Activated CD4-positive, alpha-beta memory T cell treated with anti-CD3 and anti-CD28 coated beads, Interleukin-2, amount 10 ng/mL, durations not matched to agents 7 days and 5 days (primary cell): ENCODE data around the gene ZNHIT6. TPM values are rescaled to one million over a fixed set of nuclear protein-coding genes. Genes with fewer than 3 reads are reported as not detected.

Experiments
- CTCF ChIA-PET: fragments of 350-600 bp; sonication (Branson Sonifier 250); formaldehyde crosslinking; loops from one replicate; lab custom pipeline; 2021; ENCODE audit warnings: antibody characterized with exemption, inconsistent platforms; lab: Charles Lee
- POLR2A ChIA-PET: fragments of 350-600 bp; sonication (Branson Sonifier 250); formaldehyde crosslinking; loops from one replicate; lab custom pipeline; 2021; ENCODE audit warnings: antibody characterized with exemption; lab: Charles Lee
- DNase-seq: peaks from one replicate; pipeline ENCODE4 v3.0.0-alpha.2; 2020
- H3K27ac Mint-ChIP-seq: one replicate; pipeline ENCODE4 v1.8.0; 2021; ENCODE audit warnings: mild to moderate bottlenecking, mixed read lengths
- H3K27me3 Mint-ChIP-seq: one replicate; pipeline ENCODE4 v1.8.0; 2021; ENCODE audit warnings: mixed read lengths
- H3K36me3 Mint-ChIP-seq: one replicate; pipeline ENCODE4 v1.8.0; 2021; ENCODE audit warnings: low read depth, mixed read lengths
- H3K4me1 Mint-ChIP-seq: one replicate; pipeline ENCODE4 v1.8.0; 2021; ENCODE audit warnings: mixed read lengths
- H3K4me3 Mint-ChIP-seq: one replicate; pipeline ENCODE4 v1.8.0; 2021; ENCODE audit warnings: mild to moderate bottlenecking, mixed read lengths
- H3K9me3 Mint-ChIP-seq: one replicate; pipeline ENCODE4 v1.8.0; 2021; ENCODE audit warnings: mixed read lengths
- total RNA-seq, 2 experiments: library from RNA; stranded (reverse); gene quantifications; one replicate each; pipeline ENCODE4 v1.2.3, GENCODE V29; 2021

Gene ZNHIT6
- total RNA-seq, 2 experiments from 2014 or later, result 11.5 to 14.0 TPM

DNA sequence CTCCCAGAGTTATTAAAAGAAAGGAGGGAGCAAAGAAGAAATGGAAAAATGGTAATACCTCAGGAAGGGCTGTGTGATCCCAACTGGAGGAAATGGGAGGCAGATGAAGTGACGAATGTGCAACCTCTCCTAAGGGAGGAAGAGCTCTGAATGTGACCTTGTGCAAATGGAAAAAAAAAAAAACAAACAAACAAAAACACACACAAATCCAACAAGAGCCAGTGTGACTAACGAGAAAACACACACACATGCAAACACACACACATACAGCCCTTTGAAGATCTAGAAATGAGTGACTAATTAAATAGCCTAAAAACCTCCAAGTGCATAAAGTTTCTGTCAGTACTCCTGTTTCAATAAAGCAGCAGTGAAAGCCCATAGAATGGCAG, 78.7 kb downstream of the ZNHIT6 start:
- Mint-ChIP-seq H3K9me3 (peaks cover 2% of the 10 kb centered on the region), H3K4me1 (no peaks in the 10 kb centered on the region), H3K27ac (no peak overlapping the region), H3K27me3 (no peaks in the 10 kb centered on the region), H3K36me3 (peaks cover 8% of the 10 kb centered on the region), H3K4me3 (no peak overlapping the region)
- ChIA-PET CTCF (interaction anchor here (0.6 to 1.0 kb wide), 2 partner anchors 11 to 45 kb away, joined by 3 to 5 read pairs; no protein-coding TSS in a partner anchor), POLR2A (no interaction called here)
- DNase-seq, result no peak

GRCh38 chr1:85628791-85629531, 79.3 kb downstream of the ZNHIT6 start:
- POLR2A ChIA-PET, result no interaction called here
- no peak overlapping the region for H3K4me3 Mint-ChIP-seq
- H3K36me3 Mint-ChIP-seq, result peaks cover 8% of the 10 kb centered on the region
- H3K4me1 Mint-ChIP-seq, result no peaks in the 10 kb centered on the region
- peaks cover 2% of the 10 kb centered on the region for H3K9me3 Mint-ChIP-seq
- CTCF ChIA-PET, result interaction anchor here (0.6 to 1.0 kb wide), 2 partner anchors 11 to 45 kb away, joined by 3 to 5 read pairs; no protein-coding TSS in a partner anchor
- no peaks in the 10 kb centered on the region for H3K27me3 Mint-ChIP-seq
- no peak for DNase-seq
- H3K27ac Mint-ChIP-seq, result no peak overlapping the region

GRCh38 chr1:85626818-85627217, 81.4 kb downstream of the ZNHIT6 start:
- no peak overlapping the region for H3K4me3 Mint-ChIP-seq
- peaks cover 14% of the 10 kb centered on the region for H3K36me3 Mint-ChIP-seq
- H3K27me3 Mint-ChIP-seq, result no peaks in the 10 kb centered on the region

GRCh38 chr1:85624361-85624760, 83.9 kb downstream of the ZNHIT6 start:
- POLR2A ChIA-PET, result no interaction called here
- Mint-ChIP-seq H3K4me1 (peaks cover 9% of the 10 kb centered on the region), H3K36me3 (peaks cover 14% of the 10 kb centered on the region), H3K4me3 (no peak overlapping the region), H3K9me3 (peaks cover 23% of the 10 kb centered on the region), H3K27ac (no peak overlapping the region), H3K27me3 (no peaks in the 10 kb centered on the region)
- CTCF ChIA-PET, result no interaction called here
- DNase-seq, result no peak

More at GRCh38 chr1:85626818-85627217, 81.4 kb downstream of the ZNHIT6 start:
- Mint-ChIP-seq H3K9me3 (peaks cover 11% of the 10 kb centered on the region), H3K27ac (no peak overlapping the region), H3K4me1 (peaks cover 9% of the 10 kb centered on the region)
- CTCF ChIA-PET, result interaction anchor here (1.3 kb wide), 1 partner anchor 14 kb away, joined by 3 read pairs; no protein-coding TSS in a partner anchor
- POLR2A ChIA-PET, result no interaction called here
- DNase-seq, result no peak

- Mint-ChIP-seq H3K36me3 (peaks cover 14% of the 10 kb centered on the region), H3K9me3 (peaks cover 23% of the 10 kb centered on the region), H3K27ac (no peak overlapping the region), H3K4me3 (no peak overlapping the region), H3K4me1 (peaks cover 9% of the 10 kb centered on the region), H3K27me3 (no peaks in the 10 kb centered on the region)
- CTCF ChIA-PET, result no interaction called here
- no peak for DNase-seq
- POLR2A ChIA-PET, result no interaction called here
Observed at GRCh38 chr1:85623061-85623471, 85.2 kb downstream of the ZNHIT6 start.

DNA sequence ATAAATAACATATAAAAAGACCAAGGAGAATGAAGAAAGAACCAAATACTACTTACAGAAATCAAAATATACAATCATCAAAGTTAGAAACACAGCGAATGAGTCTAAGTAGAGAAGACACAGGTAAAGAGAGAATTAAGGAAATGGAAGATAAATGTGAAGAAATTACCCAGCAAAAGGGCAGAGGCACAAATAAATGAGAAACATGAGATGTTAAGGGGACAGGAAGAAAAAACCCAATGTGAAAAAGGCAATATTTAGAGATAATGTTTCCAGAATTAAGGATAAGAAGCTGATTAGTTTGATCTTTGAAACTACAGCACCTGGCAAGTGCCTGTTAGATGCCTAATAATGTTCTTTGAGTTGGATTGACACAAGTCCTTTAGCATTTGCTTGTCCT, 86.8 kb downstream of the ZNHIT6 start:
- no peak overlapping the region for H3K27ac Mint-ChIP-seq
- no peaks in the 10 kb centered on the region for H3K27me3 Mint-ChIP-seq
- CTCF ChIA-PET, result no interaction called here
- H3K4me3 Mint-ChIP-seq, result no peak overlapping the region
- peaks cover 9% of the 10 kb centered on the region for H3K4me1 Mint-ChIP-seq
- H3K36me3 Mint-ChIP-seq, result peaks cover 6% of the 10 kb centered on the region
- no peak for DNase-seq
- H3K9me3 Mint-ChIP-seq, result peaks cover 23% of the 10 kb centered on the region
- POLR2A ChIA-PET, result no interaction called here

DNA sequence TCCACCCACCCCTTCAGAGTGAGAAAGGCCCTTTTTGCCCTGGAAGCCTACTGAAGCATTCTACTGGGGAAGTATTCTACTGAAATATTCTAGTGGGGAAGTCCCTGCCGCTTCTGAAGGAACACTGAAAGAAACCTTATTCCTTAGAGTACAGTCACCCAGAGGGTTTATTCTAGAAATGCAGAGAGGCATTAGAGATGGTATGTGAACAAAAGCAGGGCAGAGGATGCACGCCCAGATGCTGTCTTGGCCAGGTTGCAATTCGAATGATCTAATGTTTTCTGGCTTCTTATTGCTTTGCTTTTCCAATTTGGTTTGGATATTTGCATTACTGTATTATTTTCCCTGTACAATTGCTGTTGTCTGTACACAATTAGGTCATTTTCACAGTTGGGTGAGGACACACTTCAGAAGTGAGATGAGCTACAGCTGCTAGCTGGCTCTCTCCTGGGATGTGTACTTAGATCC, 90.6 kb downstream of the ZNHIT6 start:
- no peak for DNase-seq
- Mint-ChIP-seq H3K27me3 (no peaks in the 10 kb centered on the region), H3K4me3 (no peak overlapping the region), H3K27ac (no peak overlapping the region), H3K36me3 (peaks cover 6% of the 10 kb centered on the region), H3K4me1 (peaks cover 2% of the 10 kb centered on the region), H3K9me3 (peaks cover 18% of the 10 kb centered on the region)
- CTCF ChIA-PET, result interaction anchor here (1.4 kb wide), 1 partner anchor 11 kb away, joined by 5 read pairs; no protein-coding TSS in a partner anchor
- POLR2A ChIA-PET, result no interaction called here

GRCh38 chr1:85616736-85617135, 91.5 kb downstream of the ZNHIT6 start:
- Mint-ChIP-seq H3K27ac (no peak overlapping the region), H3K4me3 (no peak overlapping the region), H3K9me3 (peaks cover 12% of the 10 kb centered on the region), H3K27me3 (no peaks in the 10 kb centered on the region), H3K36me3 (no peaks in the 10 kb centered on the region), H3K4me1 (no peaks in the 10 kb centered on the region)
- no peak for DNase-seq
- ChIA-PET CTCF (no interaction called here), POLR2A (no interaction called here)

DNA sequence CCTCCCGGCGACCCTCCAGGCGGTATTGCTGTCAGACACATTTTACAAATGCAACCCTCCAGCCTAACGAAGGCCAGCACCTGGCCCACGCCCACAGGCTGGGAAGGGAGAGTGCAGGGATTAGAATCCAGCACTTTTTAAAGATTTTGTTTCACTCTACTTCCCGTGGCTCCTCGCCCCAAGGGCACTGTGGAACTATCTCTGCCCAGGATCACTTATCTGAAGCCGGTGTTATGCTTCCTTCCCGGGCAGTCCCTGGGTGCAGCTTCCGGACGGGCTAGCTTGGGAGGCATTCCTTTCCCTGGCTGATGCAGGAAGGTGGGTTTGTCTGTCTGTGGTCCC, 91.9 kb downstream of the ZNHIT6 start:
- no peak overlapping the region for H3K27ac Mint-ChIP-seq
- no peaks in the 10 kb centered on the region for H3K27me3 Mint-ChIP-seq
- ChIA-PET POLR2A (no interaction called here), CTCF (no interaction called here)
- DNase-seq, result no peak
- H3K36me3 Mint-ChIP-seq, result no peaks in the 10 kb centered on the region
- no peaks in the 10 kb centered on the region for H3K4me1 Mint-ChIP-seq
- H3K9me3 Mint-ChIP-seq, result peaks cover 10% of the 10 kb centered on the region
- H3K4me3 Mint-ChIP-seq, result no peak overlapping the region

GRCh38 chr1:85615586-85616363, 92.5 kb downstream of the ZNHIT6 start:
- H3K4me3 Mint-ChIP-seq, result no peak overlapping the region
- no peaks in the 10 kb centered on the region for H3K36me3 Mint-ChIP-seq
- ChIA-PET POLR2A (no interaction called here), CTCF (no interaction called here)
- no peaks in the 10 kb centered on the region for H3K27me3 Mint-ChIP-seq
- H3K4me1 Mint-ChIP-seq, result no peaks in the 10 kb centered on the region
- DNase-seq, result no peak
- no peak overlapping the region for H3K27ac Mint-ChIP-seq
- peaks cover 5% of the 10 kb centered on the region for H3K9me3 Mint-ChIP-seq

DNA sequence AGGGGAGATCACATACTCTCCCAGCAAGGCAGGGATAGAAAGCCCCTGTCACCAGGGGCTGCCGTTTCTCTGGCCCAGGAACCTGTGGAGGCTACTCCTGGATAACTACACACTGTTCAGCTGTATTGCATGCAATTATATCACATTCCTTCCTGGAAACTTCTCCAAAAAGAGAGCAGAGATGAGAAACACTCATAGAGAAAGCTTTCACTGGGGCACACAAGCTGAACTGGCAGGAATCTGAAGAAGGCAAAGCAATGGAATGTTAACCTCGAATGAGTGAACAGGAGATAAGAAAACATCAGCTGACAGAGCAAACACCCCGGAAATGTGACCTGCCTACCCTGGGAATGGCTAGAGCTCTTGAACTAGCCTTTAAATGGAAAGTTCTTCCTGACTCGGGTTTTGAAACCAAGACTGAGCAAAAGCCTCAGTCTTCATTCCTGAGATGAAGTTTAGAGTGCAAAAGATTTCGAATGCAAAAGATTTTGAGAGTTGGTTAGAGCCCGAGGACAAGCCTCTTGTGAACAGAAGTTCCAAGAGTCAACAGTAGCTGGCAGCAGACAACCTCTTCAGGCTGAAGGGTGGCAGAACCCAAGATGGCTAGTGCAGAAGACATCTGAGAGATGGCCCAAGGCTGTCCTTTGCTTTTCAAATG, 95.4 kb downstream of the ZNHIT6 start:
- H3K36me3 Mint-ChIP-seq, result no peaks in the 10 kb centered on the region
- DNase-seq, result no peak
- H3K27me3 Mint-ChIP-seq, result no peaks in the 10 kb centered on the region
- no peak overlapping the region for H3K27ac Mint-ChIP-seq
- ChIA-PET POLR2A (no interaction called here), CTCF (interaction anchor here (0.9 kb wide), 1 partner anchor 14 kb away, joined by 3 read pairs; no protein-coding TSS in a partner anchor)
- H3K4me1 Mint-ChIP-seq, result no peaks in the 10 kb centered on the region
- no peak overlapping the region for H3K4me3 Mint-ChIP-seq
- H3K9me3 Mint-ChIP-seq, result no peaks in the 10 kb centered on the region

GRCh38 chr1:85611856-85612255, 96.4 kb downstream of the ZNHIT6 start:
- POLR2A ChIA-PET, result no interaction called here
- Mint-ChIP-seq H3K4me1 (no peaks in the 10 kb centered on the region), H3K27me3 (no peaks in the 10 kb centered on the region), H3K4me3 (no peak overlapping the region), H3K9me3 (no peaks in the 10 kb centered on the region), H3K27ac (no peak overlapping the region), H3K36me3 (no peaks in the 10 kb centered on the region)
- CTCF ChIA-PET, result no interaction called here
- DNase-seq, result no peak

DNA sequence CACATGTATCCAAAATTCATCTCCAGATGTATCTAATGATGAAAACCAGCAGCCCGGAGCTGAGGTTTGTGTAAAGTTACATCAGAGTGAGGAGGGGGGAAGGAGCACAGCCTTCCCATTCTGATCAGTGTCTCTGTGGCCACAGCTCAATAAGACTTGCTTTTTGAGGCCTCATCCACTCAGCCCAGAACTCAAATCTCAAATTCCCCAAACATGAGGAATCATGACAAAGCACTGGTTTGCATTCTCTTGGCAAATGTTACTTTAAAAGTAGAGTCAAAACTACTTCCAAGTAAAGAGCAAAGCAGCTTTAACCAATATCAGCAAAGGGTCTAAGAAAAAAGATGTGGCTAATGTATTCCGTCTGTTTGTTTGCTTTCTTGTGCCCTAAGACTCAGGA, 96.8 kb downstream of the ZNHIT6 start:
- ChIA-PET CTCF (no interaction called here), POLR2A (no interaction called here)
- no peaks in the 10 kb centered on the region for H3K27me3 Mint-ChIP-seq
- no peak overlapping the region for H3K4me3 Mint-ChIP-seq
- no peaks in the 10 kb centered on the region for H3K9me3 Mint-ChIP-seq
- no peaks in the 10 kb centered on the region for H3K4me1 Mint-ChIP-seq
- no peak for DNase-seq
- H3K36me3 Mint-ChIP-seq, result no peaks in the 10 kb centered on the region
- H3K27ac Mint-ChIP-seq, result no peak overlapping the region
